Stimulated activated CD4-positive, alpha-beta T cell treated with anti-CD3 and anti-CD28 coated beads, Interleukin-15, amount 100 ng/mL, for 48 hours (primary cell): ENCODE data around the gene MACROH2A1.

Experiments
- DNase-seq, 2 donors: peaks; one replicate each; pipeline ENCODE4 v3.0.0-alpha.2; 2020; ENCODE audit warnings: low read depth in 2 of 2

Gene MACROH2A1

DNA sequence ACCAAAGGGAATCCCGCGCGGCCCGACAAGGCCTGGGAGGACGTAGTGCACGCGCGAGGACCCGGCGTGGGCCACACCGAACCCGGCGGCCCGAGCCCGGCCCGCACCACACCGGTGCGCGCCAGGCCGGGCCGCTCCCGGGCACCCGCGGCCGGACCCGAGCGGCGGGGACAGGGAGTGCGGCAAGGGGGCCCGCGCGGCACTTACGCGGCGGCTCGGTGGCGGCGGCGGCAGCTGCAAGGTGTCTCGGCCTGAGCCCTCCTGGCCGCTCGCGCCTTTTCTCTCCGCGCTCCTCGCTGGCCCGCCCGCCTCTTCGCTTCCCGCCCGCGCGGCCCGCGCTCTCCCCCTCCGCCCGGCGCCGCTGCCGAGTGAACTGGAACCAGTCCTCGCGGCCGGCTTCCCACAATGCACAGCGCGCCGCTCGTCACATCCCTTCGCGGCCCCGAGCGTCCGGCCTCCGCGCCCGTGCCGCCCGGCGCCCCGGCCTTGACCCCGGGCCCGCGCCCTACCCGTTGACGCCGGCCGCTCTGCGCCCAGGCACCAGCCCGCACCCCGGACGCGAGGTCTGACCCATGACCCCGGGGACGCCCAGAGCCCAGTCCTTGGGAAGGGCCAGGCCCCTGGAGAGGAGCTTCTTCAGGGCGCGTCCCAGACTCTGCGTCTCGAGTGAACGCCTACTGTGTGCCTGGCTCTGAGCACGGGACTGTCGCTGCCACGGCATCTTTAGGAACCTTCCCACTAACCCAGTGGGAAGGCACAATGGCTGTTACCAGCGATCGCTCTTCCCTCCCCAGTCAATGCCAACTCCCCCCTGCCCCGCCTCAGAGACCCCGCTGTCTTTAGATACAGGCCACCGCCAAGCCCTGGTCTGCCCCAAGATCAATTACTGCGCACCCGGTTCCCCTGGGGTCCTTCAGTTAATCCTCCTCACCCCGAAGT lies at the start of gene MACROH2A1:
Gene MACROH2A1, minus strand, starts transcription at position 377 of the 939 bp plus-strand sequence. CDS start 10,138 bp downstream, outside the sequence.
- DNase-seq, result peak; percentile 58 to 79

DNA sequence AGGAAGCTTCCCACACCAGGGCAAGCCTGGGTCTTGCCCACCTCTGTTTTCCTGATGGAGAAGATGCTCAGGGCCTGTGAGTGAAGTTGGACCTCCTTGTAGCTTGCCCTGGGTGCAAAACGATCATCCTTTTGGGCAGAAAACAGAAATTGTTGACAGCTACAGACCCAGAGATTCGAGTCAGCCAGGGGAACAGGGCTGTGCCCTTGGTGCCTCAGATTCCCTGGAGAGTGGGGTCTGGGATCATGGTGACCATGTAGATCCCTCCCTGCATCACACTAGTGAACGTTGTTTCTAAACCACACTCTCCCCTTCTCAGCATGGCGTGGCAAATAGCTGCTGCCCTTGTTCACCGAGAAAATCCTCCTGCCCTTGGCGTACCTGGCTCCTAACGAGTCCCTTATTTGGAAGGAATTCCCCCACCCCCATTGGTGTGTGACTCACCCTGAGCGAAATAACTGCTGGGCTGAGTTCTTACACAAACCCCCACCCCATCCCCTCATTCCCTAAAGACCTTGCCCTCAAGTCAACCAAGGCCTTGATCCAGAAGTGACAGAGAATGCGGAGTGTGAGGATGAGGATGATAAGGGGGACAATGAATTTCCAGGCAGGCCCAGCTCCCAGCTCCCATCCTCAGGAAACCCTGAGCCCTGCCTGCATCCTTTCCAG lies 49.2 kb upstream of the MACROH2A1 start:
- DNase-seq, result no peak

DNA sequence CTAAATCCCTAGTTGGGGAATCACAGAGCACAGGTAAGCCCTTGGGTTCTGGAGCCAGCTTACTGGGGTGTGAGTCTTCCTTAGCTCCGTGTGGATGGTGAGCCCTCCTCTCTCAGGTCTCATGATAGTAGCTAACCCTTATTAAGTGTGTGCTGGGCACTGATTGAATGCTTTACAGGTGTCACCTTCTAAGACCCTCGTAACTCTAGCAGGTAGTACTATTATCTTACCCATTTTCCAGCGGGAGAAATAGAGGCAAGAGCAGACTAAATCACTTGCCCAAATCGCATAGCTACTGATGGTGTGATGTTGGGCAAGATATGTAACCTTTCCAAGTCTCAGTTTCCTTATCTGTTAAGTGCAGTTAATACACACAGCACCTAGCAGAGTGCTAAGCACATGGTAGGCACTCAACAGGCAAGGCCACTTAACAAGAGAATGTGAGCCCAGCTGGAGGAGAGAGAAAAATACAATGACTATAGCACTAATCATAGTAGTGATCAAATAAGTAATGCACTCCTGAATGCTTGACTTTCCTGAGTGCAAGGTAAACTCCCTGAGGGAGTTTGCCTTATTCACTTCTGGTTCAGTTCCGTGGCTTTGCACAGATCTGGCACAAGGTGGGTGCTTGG lies 48.4 kb upstream of the MACROH2A1 start, which contains the start of gene DCANP1:
Gene DCANP1, minus strand, starts transcription at position 51 of the 632 bp plus-strand sequence. CDS start 240 bp downstream, outside the sequence.
- DNase-seq, result no peak

DNA sequence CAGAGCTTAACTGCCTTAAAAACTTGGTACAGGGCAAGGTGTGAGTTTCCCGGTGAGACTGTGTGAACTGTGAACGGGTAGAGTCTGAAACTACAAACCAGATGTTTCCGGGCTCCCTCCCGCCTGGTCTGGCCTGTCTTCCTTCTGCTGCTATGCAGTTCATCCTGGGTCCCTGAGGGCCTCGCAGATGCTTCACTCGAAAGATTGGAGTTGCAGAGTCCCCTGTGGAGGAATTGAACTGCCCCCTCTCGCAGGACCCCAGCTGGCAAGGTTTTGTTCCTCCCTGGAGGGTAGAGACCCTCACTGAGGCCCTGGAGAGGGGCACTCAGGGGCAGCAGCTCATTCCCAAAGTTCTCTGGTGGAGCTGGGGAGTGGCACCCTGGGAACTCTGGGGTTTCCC lies 47.6 kb upstream of the MACROH2A1 start:
- DNase-seq, result no peak

GRCh38 chr5:135446206-135446605 lies 47.2 kb upstream of the MACROH2A1 start:
- DNase-seq, result no peak

GRCh38 chr5:135445306-135445985 lies 46.4 kb upstream of the MACROH2A1 start:
- no peak for DNase-seq

DNA sequence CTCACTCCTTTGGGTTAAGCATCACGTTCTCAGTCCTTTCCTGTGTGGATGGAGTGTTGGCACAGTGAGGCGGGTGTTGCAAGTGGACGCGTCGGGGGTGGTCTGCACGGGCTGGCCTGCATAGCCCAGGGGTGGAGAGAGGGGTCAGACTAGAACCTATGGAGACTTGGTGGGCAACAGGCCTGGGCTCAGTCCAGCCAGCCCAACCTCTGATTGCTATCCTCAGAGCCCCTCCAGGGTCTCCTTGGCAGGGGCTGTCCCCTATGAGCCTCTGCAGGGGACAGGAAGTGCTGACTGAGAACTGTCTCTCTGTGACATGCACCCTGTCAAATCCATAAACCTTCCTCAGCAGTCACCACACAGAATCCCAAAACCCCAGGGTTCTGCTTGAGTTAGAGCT lies 45.9 kb upstream of the MACROH2A1 start:
- no peak for DNase-seq

DNA sequence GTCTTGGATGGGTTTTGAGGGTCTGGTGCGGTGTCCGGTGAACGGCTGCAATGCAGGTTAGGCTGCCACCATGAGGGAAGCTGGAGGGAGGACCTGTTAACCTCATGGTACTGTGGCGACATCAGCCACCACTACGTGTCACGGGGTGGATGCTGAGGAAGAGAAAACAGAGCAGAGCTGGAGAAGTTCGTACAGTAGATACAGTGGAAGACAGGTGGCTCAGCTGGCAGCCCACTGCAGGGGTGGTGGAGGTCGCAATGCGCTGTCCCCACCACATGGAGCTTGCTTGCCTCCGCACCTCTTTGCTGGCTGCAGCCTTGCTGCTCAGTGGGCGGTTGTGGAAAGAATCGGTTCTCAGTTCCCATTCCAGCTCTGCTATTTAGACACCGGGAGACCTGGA lies 45.3 kb upstream of the MACROH2A1 start:
- DNase-seq, result no peak

DNA sequence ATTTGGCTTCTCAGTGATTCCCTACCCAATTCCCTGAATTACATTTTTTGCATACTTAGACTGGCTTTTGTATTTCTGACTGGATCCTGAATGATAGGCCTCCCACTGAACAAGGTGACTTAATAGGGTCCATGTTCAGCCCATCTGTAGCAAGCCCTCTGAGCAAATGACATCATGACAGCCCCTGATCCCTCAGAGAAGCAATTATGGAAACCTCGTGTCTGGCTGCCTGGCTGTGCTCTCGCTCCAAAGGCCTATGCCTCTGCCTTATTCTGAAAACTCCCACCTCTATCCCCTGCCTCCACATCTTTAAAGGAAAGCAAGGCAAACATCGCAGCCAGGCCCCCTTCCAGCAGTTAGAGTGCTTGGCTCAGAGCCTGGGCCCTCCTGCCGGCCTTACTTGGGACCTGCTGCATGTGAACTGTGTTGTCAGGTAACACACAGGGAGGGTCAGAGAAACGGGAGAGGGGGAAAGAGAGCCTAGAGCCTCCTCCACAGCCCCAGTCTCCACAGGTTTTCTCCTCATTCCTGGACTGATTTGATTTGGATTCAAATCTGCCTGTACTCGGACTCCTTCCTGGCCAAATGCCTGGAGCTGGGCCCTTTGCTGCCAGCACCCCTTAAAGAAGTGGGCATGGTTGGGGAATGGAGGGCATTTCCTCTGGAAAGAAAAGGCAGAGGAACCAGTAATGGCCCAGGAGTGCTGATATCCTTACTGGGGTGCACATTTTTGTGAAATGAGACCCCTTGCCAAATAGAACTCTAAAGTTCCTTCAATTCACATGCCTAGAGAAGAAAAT lies 44.3 kb upstream of the MACROH2A1 start:
- DNase-seq, result no peak

- no peak for DNase-seq
Observed at GRCh38 chr5:135442431-135443160, 43.6 kb upstream of the MACROH2A1 start.

DNA sequence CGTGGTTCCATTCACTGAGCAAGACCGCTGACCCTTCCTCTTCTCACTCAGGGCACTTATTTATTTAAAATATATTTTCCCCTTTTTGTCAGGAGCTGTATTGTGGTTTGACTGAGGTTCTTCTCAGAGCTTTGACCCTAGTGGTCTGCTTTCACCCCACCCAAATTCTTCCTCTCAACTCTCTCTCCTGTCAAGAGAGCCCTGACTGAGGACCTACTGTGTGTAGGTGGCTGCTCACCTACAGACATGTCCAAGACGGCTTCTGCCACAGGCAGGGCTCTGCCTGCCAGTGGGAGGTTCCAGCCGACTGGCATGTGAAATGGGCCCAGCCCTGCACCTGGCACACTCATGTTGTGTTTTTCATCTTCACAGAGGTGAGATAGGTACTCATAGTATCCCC lies 42.9 kb upstream of the MACROH2A1 start:
- no peak for DNase-seq

DNA sequence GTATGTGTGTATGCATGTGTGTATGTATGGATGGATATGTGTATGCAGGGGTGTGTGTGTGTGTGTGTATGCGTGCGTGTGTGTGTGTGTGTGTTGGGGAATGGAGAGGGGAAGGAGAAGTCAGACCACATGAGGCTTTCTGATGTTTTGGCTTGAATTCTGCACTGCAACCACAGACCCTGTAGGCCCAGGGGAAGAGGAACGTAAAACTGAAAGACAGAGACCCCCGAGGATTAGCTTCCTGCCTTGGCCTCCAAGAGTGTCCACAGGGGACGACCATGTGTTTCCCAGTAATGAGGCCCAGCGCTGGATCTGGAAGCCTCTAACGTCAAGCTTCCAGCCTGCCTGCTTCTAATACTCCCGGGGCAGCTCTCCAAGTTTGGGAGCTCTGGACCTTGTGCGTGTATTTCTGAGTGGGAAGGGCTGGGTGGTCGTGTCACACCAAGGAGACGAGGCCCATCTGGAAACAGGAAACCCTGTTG lies 42.4 kb upstream of the MACROH2A1 start:
- no peak for DNase-seq

DNA sequence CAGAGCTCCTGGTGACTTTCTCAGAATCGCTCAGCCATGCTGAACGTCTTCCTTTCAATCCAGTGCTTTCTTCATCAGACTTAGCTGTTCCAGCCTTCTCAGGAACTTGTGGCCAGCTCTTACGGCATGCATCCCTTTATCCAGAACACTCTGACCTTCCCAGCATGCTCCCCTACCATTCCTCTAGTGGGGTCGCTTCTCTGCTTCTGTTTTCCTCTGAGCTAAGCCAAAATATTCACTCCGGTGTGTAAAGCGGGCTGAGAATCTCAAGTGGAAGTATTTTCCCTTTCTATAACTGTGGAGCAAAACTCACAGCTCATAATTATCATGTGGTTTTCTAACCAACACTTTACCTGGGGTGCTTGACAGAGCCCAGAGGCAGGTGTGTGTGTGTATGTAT lies 41.9 kb upstream of the MACROH2A1 start:
- no peak for DNase-seq

GRCh38 chr5:135439231-135440205 lies 40.5 kb upstream of the MACROH2A1 start:
- no peak for DNase-seq

GRCh38 chr5:135438636-135439221 lies 39.7 kb upstream of the MACROH2A1 start:
- no peak for DNase-seq

DNA sequence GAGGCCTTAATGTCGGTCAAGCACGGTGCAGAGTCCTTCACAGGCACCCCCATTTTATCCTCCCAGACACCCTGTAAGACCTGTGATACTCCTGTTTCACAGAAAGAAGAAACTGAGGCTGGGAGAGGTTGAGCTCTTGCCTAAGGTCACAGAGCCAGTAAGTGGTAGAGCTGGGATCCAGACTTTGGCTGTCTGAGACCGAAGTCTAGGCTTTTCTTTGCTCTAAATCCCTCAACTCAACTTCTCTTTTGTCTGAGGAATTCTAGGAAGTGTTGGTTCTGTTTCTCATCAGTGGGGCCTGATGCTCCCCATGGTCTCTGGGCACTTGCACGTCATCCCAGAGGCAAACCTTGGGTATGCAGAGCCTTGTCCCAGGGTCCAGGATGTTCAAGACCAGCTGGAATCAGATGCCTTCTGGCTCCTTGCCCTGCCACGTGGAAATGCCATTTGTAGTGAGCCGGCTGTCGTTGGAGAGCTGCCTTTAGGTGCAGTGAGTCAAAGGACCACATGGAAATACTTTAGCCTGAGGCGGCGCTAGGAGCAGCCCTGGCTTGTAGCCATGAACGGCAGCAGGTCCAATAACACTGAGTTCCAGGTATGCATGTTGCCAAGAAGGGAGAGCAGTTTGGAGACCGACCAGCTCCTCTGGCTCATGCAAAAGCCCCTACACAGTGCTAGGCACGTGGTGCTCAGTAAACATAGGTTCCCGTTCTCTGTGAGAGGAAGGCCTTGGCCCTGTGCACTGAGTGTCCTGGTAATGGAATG lies 38.9 kb upstream of the MACROH2A1 start:
- DNase-seq, result no peak

DNA sequence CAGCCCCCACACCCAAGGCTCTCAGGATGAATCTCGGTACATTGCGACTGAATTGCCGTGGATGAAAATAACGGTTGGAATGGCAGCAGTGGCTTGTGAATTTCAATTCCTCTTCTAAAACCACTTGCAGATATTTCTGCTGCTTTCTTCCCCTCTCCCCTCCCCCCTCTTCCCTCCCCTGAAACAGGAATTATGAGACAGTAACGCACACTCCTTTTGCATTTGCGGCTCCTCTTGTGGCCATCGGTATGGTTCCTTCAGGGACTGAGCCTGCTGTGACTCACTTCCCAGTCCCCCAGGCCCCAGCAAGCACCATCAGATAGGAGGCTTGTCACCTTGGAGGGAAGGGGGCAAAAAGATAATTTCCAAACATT lies 38.4 kb upstream of the MACROH2A1 start:
- no peak for DNase-seq

DNA sequence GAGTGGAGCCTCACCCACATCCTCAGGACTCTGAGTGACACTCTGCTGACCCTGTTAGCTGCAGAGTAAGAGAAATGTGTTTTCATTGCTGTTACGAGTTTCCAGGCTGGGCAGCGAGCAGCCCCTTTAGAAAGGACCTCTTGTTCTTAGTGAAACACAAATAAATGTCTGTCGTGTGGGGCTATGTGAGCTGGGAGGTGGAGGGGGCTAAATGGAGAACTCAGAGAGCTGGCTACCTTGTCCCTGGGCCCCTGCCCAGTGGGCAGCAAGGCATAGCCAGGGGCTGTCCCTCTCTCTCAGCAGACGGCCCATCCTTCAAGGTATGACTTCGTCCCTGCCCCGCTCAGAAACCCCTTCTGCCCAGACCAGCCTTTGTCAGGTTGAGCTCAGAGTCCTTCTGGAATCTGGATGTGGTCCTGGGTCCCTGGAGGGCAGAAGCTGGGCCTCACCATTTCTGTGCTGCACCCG lies 38.0 kb upstream of the MACROH2A1 start:
- no peak for DNase-seq
